SIG-M5 (cell line): ENCODE results near the gene IL32.

Experiments
- DNase-seq: peaks from one replicate; lab custom pipeline; 2025; lab: John Stamatoyannopoulos, UW

The IL32 gene

GRCh38 chr16:3091551-3091950 is 26.1 kb downstream of the IL32 start:
- no peak for DNase-seq

DNA sequence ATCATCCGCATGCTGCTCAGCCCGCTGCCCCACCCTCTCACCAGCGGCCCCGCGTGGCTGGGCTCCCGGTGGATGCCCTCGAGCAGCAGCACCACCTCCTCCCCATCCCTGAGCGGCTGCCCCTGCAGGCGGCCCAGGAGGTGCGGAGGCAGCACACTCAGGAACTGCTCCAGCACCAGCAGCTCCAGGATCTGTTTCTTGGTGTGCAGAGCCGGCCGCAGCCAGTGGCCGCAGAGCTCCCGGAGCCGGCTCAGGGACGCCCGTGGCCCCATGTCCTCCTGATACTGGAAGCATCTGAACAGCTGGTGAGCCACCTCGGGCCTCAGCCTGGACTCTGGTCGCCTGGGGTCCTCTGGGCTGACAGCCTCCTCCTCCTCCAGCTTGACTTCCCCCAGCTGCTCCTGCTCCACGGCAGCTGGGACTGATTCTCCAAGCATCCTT is 27.1 kb downstream of the IL32 start:
- DNase-seq, result no peak

- no peak for DNase-seq
These were observed 29.0 kb downstream of the IL32 start for GRCh38 chr16:3094289-3095027.

DNA sequence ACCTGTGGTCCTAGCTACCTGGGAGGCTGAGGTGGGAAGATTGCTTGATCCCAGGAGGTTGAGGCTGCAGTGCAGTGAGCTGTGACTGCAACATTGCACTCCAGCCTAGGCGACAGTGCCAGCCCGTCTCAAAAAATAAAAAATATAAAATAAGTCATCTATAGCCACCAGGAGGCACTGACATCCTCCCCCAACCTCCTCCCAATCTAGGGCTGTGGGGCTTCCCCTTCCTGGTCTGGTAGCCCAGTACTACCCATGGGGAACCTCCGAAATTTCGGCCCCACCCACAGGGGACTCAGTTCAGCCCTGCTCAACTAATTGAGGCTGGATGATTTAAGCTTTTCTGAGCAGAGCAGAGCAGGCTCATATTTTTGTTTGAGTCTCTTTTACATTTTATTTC is 30.4 kb downstream of the IL32 start:
- no peak for DNase-seq

GRCh38 chr16:3096362-3096761 is 30.9 kb downstream of the IL32 start:
- no peak for DNase-seq

- no peak for DNase-seq
These were observed 31.8 kb downstream of the IL32 start for GRCh38 chr16:3097266-3097665.

DNA sequence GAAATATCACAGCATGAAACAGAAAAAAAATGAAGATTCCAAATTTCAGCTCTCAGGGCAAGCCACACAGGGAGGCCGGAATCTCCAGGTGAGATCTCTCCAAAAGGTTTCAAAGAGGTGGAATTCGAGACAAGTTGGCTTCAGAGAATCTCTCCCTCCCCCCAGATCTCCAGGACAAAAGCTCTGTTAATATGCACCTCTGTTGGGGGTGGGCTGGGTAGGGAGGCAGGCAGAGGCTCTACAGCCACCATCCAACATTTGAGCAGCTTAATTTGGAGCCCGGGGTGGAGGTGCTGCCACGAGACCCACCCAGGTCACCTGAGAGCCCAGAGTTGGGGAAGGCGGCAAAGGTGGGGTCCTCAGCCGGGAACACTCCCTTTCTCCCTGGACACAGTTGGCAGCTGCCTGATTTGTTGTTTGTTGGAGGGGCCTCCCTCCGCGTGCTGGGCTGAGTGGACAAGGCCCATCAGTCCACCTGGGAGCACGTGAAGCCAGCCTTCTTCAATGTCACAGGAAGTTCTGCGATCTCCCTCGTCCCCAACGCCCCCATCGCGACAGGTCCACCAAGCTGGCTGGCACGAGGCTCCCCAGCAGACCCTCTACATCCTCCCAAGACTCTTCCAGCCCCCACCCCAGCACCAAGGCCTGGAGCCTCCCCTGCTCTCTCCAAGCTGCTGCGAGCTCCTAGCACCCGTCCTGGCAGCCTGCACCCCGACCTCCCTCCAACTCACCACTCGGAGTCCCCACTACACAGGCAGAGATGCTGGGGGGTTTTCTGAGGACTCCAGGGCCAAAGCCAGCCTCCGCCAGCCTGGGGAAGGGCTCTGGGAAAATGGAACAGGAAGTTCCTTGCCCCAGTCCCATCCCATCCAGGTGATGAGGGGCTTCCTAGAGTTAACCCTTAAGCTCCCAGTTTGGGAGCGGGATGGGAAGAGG is 33.3 kb downstream of the IL32 start, which contains the start of gene ZSCAN10:
ZSCAN10 (minus strand) TSS at position 836 of the 936 bp plus-strand sequence. CDS start 6,357 bp downstream, outside the sequence.
- DNase-seq, result no peak

GRCh38 chr16:3099395-3099731 is 33.9 kb downstream of the IL32 start:
- DNase-seq, result no peak

GRCh38 chr16:3099732-3100499 is 34.5 kb downstream of the IL32 start:
- DNase-seq, result no peak

DNA sequence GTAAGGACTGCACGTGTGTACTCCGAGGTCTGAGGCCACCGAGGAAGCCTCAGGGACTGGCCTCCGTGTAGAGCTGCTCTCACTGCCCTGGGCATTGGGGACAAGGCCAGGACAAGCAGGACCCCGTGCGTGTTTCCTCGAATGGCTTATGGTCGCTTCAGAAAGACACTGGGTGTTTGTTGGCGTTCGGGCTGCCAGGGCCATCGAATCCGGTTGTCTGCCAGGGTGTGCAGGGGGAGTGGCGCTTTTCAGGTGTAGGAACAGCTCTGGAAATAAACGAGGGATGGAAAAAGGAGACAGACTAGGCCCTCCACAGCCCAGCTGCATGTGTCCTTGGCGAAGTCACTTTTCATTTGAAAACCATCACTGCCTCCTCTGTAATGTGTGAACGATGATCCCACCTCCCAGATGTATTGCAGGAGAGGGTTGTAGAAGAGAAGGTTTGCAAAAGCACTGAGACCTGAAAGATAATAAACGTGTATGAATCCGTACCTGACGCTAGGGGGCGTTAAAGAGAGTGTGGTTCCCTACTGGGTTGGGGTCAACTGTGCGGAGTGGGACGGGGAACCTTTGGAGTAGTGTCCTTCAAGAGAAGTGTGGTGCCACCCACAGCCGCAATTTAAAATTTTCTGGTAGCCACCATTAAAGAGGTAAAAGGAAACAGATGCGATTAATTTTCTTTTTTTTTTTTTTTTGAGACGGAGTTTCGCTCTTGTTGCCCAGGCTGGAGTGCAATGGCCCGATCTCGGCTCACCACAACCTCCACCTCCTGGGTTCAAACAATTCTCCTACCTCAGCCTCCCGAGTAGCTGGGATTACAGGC is 35.8 kb downstream of the IL32 start:
- no peak for DNase-seq

GRCh38 chr16:3101841-3102470 is 36.5 kb downstream of the IL32 start:
- DNase-seq, result no peak

DNA sequence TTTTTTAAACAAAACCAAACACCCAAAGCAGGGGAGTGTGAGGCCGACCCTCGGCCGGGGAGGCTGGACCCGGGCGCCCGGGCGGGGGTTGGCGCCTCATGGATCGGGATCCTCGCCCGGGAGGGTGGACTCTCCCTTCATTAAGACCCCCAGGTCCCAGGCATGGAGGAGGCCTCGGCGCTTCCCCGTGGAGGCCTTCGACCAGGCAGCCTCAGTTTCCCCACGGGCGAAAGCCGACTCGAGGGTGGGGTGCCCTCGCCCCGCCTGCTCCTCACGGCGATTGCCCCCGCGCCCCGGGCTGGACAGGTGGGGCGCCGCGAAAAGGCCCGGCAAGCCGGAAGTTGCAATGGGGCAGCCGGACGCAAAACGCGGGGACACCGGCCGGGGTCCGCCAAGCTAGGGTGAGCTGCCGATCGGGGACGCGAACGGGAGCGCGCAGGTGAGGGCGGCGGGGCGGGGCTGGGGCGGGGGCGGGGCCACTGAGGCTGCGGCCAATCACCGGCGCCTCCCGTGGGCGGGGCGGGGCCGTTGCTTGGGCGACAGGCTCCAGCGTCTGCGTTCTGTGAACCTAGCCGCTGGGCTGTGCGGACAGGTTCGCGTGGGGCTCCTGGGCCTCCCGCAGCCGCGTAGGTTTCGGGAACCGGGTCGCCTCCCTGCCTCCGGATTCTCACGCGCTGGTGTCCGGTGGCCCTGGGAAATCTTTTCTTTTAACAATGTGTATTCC is 40.9 kb downstream of the IL32 start:
- no peak for DNase-seq

GRCh38 chr16:3112058-3112880 is 46.8 kb downstream of the IL32 start, which contains the start of gene ZNF205:
Gene ZNF205 (plus strand): TSS chr16:3112586. CDS start chr16:3113431, 845 bp downstream.
- no peak for DNase-seq

GRCh38 chr16:3112881-3113574 is 47.6 kb downstream of the IL32 start:
- DNase-seq, result no peak

DNA sequence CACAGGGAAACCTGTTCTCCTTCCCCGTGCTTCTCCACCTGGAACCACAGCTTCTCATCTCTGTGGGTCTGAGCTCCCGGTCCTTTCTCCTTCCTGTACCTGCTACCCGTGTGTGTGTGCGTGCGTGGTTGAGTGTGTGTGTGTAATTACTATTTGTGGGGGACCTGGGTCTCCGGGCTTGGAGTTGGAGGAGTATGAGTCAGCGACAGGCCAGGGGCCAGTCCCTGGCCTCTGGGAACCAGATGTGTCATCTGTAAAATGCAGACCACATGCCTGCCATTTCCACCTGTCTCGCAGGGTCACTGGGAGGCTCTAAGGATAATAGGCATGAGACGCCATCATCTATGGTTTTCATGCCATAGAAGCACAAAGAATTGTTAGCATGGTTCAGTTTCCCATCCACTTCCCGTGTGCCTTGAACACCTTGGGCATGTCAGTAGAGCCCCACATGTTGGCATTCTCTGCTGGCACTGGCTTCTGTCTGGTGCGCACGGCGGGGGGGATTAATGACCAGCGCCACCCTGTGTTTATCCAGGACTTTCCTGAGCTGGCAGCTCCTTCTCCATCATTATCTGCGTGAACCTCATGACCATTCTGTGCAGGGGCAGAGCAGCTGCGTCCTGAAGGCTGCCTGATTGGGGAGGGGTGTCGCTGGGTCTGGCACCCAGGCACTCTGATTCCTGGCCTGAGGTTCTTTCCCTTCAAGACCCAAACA is 48.5 kb downstream of the IL32 start:
- no peak for DNase-seq

- no peak for DNase-seq
These were observed 49.6 kb downstream of the IL32 start for GRCh38 chr16:3115003-3115402.

DNA sequence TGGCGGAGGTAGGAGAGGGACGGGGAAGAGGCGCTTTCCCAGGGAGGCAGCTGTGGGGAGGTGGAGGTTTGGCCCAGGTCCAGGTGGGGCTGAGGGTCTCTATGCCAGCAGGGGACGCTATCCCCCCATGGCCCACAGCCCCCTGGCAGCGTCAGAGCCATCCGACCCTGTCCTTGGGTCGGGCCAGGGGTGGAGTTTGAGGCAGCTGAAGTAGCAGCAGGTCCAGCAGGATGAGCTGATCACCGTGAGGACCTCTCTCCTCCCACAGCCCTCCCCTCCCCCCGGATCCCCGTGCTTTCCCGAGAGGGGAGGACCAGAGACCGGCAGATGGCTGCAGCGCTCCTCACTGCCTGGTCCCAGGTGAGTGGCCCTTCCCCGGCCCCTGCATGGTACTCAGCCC is 50.1 kb downstream of the IL32 start:
- DNase-seq, result no peak

DNA sequence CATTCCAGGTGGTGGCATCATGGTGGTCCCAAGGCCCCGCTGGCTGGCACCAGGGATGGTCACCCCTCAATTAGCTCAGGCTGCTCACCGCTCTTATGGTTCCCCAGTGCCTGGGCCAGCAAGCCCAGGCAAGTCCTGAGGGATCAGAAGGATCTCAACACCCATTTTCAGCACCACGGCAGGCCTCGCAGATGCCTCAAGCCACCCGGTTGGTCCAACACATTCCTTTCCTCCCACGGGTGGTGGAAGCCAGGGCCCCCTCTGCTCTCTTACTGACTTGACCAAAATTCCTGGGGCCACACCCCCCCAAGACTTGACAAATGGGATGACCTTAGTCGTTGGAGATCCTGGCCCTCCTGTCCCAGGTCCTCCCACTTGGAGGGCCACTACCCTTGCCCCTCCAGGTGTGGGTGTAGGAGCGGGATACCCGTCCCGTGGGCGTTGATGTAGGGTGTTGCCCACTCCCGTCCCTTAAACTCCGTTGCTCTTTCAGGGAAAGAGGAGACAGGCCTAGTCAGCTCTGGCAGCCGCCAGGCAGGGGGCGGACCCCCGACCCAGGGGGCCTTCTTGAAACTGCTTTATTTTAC is 52.9 kb downstream of the IL32 start:
- DNase-seq, result no peak
